Gastrocnemius medialis (tissue), 4 donors: ENCODE results near the gene ZNF793. TPM values are rescaled to one million over a fixed set of nuclear protein-coding genes. Genes with fewer than 3 reads are reported as not detected.

Source experiments
- ATAC-seq, 2 donors: fragments of 150-250 bp; one replicate each; pipeline ENCODE4 v1.9.1; 2016
- DNase-seq, 2 donors: peaks; one replicate each; pipeline ENCODE4 v3.0.0-alpha.2; 2019
- H3K27ac ChIP-seq, 4 donors: fragments of 200-600 bp; sonication (generic); 1 replicate in 1 of 4; 2 replicates in 3 of 4; pipeline ENCODE4 v1.5.1; 2016 to 2018; ENCODE audit warnings: mild to moderate bottlenecking in 2 of 4, moderate library complexity in 1 of 4
- H3K27me3 ChIP-seq, 3 donors: fragments of 200-600 bp; sonication (generic) in 2 of 3; 1 replicate in 1 of 3; 2 replicates in 2 of 3; pipeline versions ENCODE4 v1.5.1 to v1.6.0; 2016 to 2019; ENCODE audit warnings: mild to moderate bottlenecking in 1 of 3, moderate library complexity in 1 of 3
- H3K36me3 ChIP-seq, 2 donors: fragments of 200-600 bp; sonication (generic) in 1 of 2; one replicate each; pipeline ENCODE4 v1.5.1; 2017 to 2018
- H3K4me1 ChIP-seq, 2 donors: fragments of 200-600 bp; sonication (generic) in 1 of 2; one replicate each; pipeline ENCODE4 v1.5.1; 2016 to 2017; ENCODE audit warnings: mild to moderate bottlenecking in 2 of 2
- H3K4me3 ChIP-seq, 4 donors: fragments of 200-600 bp; sonication (generic) in 3 of 4; 1 replicate in 1 of 4; 2 replicates in 3 of 4; pipeline ENCODE4 v1.5.1; 2016 to 2019; ENCODE audit warnings: mild to moderate bottlenecking in 2 of 4
- H3K9me3 ChIP-seq, 3 donors: fragments of 200-600 bp; sonication (generic) in 2 of 3; 1 replicate in 1 of 3; 2 replicates in 2 of 3; pipeline ENCODE4 v1.5.1; 2016 to 2019
- POLR2A ChIP-seq, 2 donors: fragments of 450-650 bp; IDR thresholded peaks; one replicate each; pipeline ENCODE4 v1.6.1; 2017; ENCODE audit warnings: antibody characterized with exemption in 2 of 2, mild to moderate bottlenecking in 2 of 2, moderate library complexity in 2 of 2
- in situ Hi-C, 4 donors: fragments of 200-750 bp; cut with MboI; loops; one replicate each; pipeline versions ENCODE4 v1.15.0 to v1.8.0; 2017; ENCODE audit warnings: low sequenced_read_pairs in 4 of 4
- intact Hi-C: fragments of 100-400 bp; cut with DNase I; formaldehyde crosslinking; loops from one replicate; pipeline ENCODE4 v1.15.1; 2023; ENCODE audit warnings: low total_unique reads
- total RNA-seq, 4 donors: library from RNA; depleted of rRNA; stranded (reverse); fragments of >200 nt; gene quantifications; one replicate each; pipeline versions ENCODE4 v1.1.0 to v1.2.3, GENCODE V29; 2016
- TF ChIP-seq, protein P1 (sequence below), 5 experiments: fragments of 450-650 bp in 3 of 5; fragments of 200-600 bp in 2 of 5; sonication (generic) in 2 of 5; IDR thresholded peaks in 4 of 5; conservative IDR thresholded peaks in 1 of 5; 1 replicate in 4 of 5; 2 replicates in 1 of 5; pipeline ENCODE4 v1.5.1; 2016 to 2019; ENCODE audit warnings: antibody characterized with exemption in 5 of 5, mild to moderate bottlenecking in 3 of 5, moderate library complexity in 3 of 5

ZNF793 gene
- total RNA-seq, 4 donors from 2014 or later: 0.19 to 1.2 (median 0.76) TPM

DNA sequence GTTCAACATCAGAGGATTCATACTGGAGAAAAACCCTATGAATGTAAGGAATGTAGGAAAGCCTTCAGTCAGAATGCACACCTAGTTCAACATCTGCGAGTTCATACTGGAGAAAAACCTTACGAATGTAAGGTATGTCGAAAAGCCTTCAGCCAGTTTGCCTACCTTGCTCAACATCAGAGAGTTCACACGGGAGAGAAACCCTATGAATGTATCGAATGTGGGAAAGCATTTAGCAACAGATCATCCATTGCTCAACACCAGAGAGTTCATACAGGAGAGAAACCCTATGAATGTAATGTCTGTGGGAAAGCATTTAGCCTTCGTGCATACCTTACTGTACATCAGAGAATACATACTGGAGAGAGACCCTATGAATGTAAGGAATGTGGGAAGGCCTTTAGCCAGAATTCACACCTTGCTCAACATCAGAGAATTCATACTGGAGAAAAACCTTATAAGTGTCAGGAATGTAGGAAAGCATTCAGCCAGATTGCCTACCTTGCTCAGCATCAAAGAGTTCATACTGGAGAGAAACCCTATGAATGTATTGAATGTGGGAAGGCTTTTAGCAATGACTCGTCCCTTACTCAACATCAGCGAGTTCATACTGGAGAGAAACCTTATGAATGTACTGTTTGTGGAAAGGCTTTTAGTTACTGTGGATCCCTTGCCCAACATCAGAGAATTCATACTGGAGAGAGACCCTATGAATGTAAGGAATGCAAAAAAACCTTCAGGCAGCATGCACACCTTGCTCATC, 22.2 kb upstream of the ZNF793 start:
- no peak for ATAC-seq
- peak overlapping the region in 1 of 4 donors; percentile 45 for H3K4me3 ChIP-seq
- no peak for DNase-seq
- H3K36me3 ChIP-seq: peaks cover 7 to 69% of the 10 kb centered on the region in 2 donors
- peaks cover 10 to 89% (median 39%) of the 10 kb centered on the region in 3 donors for H3K9me3 ChIP-seq
- in situ Hi-C loops (no loop called here), intact Hi-C loops (no loop called here)
- no peaks in the 10 kb centered on the region for H3K27me3 ChIP-seq
- no peak overlapping the region for H3K27ac ChIP-seq
- no peak for TF ChIP-seq POLR2A (IDR thresholded peaks at IDR 0.05)
- TF ChIP-seq, protein P1, sequence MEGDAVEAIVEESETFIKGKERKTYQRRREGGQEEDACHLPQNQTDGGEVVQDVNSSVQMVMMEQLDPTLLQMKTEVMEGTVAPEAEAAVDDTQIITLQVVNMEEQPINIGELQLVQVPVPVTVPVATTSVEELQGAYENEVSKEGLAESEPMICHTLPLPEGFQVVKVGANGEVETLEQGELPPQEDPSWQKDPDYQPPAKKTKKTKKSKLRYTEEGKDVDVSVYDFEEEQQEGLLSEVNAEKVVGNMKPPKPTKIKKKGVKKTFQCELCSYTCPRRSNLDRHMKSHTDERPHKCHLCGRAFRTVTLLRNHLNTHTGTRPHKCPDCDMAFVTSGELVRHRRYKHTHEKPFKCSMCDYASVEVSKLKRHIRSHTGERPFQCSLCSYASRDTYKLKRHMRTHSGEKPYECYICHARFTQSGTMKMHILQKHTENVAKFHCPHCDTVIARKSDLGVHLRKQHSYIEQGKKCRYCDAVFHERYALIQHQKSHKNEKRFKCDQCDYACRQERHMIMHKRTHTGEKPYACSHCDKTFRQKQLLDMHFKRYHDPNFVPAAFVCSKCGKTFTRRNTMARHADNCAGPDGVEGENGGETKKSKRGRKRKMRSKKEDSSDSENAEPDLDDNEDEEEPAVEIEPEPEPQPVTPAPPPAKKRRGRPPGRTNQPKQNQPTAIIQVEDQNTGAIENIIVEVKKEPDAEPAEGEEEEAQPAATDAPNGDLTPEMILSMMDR (IDR thresholded peaks at IDR 0.05 in 4 of 5, conservative IDR thresholded peaks at IDR 0.05 in 1 of 5): no peak
- H3K4me1 ChIP-seq: no peaks in the 10 kb centered on the region

DNA sequence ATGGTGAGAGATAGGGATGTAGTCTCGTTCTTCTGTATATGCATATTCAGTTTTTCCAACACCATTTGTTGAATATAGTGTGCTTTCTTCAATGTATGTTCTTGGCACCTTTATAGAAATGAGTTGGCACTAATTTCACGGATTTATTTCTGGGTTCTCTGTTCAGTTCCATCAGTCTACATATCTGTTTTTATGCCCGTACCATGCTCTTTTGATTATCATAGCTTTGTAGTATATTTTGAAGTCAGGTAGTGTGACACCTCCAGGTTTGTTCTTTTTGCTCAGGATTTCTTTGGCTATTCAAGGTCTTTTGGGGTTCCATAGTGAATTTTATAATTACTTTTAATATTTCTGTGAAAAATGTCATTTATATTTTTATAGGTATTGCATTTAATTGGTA, 14.5 kb upstream of the ZNF793 start:
- in situ Hi-C loops: no loop called here
- H3K9me3 ChIP-seq: peaks cover 15 to 37% (median 18%) of the 10 kb centered on the region in 3 donors
- DNase-seq (no peak), ATAC-seq (no peak)
- no peak overlapping the region for H3K27ac ChIP-seq
- no peak overlapping the region for H3K4me3 ChIP-seq
- intact Hi-C loops: no loop called here
- H3K27me3 ChIP-seq: no peaks in the 10 kb centered on the region
- no peaks in the 10 kb centered on the region for H3K36me3 ChIP-seq
- H3K4me1 ChIP-seq: no peaks in the 10 kb centered on the region
- TF ChIP-seq POLR2A (IDR thresholded peaks at IDR 0.05): no peak
- TF ChIP-seq, protein P1 (IDR thresholded peaks at IDR 0.05 in 4 of 5, conservative IDR thresholded peaks at IDR 0.05 in 1 of 5): no peak

DNA sequence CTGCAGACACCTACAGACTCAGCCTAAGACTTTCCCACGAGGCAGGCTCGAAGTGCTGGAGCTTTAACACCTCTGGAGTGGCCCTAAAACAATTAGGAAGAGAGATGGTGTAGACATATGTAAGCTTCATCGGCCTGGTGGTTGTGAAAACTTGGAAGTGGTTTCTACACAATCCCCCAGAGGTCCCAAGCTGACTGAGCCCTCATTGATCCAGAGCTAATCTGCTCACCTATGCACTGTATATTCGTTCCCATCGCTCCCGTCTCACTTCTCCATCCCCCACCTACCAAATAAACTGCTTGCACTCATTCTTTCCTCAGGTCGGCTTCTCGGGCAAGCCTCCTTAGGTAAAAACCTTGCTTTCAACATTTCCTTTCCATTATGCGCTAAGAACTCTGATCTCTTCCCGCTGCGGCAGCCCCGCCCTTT, 767 bp upstream of the ZNF793 start:
- Histone ChIP-seq H3K27me3 (no peaks in the 10 kb centered on the region), H3K27ac (peak overlapping the region; percentile 78 to 85 (median 82)), H3K4me3 (peak overlapping the region; percentile 59 to 78 (median 76)), H3K9me3 (peaks cover 0 to 3% (median 0%) of the 10 kb centered on the region in 3 donors), H3K4me1 (peaks cover 0 to 4% of the 10 kb centered on the region in 2 donors), H3K36me3 (peaks cover 0 to 17% of the 10 kb centered on the region in 2 donors)
- no peak for TF ChIP-seq POLR2A (IDR thresholded peaks at IDR 0.05)
- TF ChIP-seq, protein P1 (IDR thresholded peaks at IDR 0.05 in 4 of 5, conservative IDR thresholded peaks at IDR 0.05 in 1 of 5): no peak
- ATAC-seq: peak in 1 of 2 donors; percentile 12
- DNase-seq: no peak
- intact Hi-C loops: loop anchor here (2.0 to 5.0 kb wide), 3 partner anchors 39 to 333 kb away; partner anchors contain the start of genes ZNF383, ZNF569 and ZNF585A
- in situ Hi-C loops: no loop called here

DNA sequence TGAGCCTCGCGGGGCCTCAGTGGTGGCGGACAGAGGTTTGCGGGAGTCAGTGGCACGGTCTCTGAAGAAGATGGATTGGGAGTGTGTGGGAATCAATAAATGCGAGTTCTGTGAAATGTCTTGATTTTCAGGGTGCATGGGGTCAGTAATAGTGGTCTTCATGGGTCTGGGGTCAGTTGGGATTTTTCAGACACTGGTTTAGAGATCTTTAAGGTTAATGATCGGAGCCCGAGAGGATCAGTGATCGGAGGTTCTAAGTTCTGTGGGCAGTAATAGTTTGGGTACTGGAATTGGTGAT, 377 bp downstream of the ZNF793 start:
- ATAC-seq (peak in 1 of 2 donors; percentile 4), DNase-seq (no peak)
- peak overlapping the region; percentile 78 to 85 (median 82) for H3K27ac ChIP-seq
- intact Hi-C loops (loop anchor here (1.0 to 5.0 kb wide), 4 partner anchors 40 to 334 kb away; partner anchors contain the start of genes ZNF383, ZNF540, ZNF569 and ZNF571), in situ Hi-C loops (no loop called here)
- H3K36me3 ChIP-seq: peaks cover 0 to 28% of the 10 kb centered on the region in 2 donors
- peaks cover 0 to 4% of the 10 kb centered on the region in 2 donors for H3K4me1 ChIP-seq
- no peaks in the 10 kb centered on the region for H3K27me3 ChIP-seq
- TF ChIP-seq, protein P1 (IDR thresholded peaks at IDR 0.05 in 4 of 5, conservative IDR thresholded peaks at IDR 0.05 in 1 of 5): no peak
- no peak for TF ChIP-seq POLR2A (IDR thresholded peaks at IDR 0.05)
- peak overlapping the region; percentile 59 to 78 (median 76) for H3K4me3 ChIP-seq
- H3K9me3 ChIP-seq: peaks cover 0 to 3% (median 0%) of the 10 kb centered on the region in 3 donors
